GM12892 (cell line): Measurements from ENCODE around the gene OSBP2.

Source experiments
- POLR2A ChIP-seq: IDR thresholded peaks from 2 replicates; pipeline ENCODE4 v1.6.1; 2011; ENCODE audit warnings: low read depth, low read length, control low read depth
- POLR2AphosphoS5 ChIP-seq: IDR thresholded peaks from 2 replicates; pipeline ENCODE4 v1.6.1; 2011; ENCODE audit warnings: low read depth, low read length, control low read depth
- TAF1 ChIP-seq: IDR thresholded peaks from 2 replicates; pipeline ENCODE4 v1.6.1; 2011; ENCODE audit warnings: low read depth, mild to moderate bottlenecking, control low read depth, low read length, borderline replicate concordance

- TF ChIP-seq POLR2A (no peak), TAF1 (no peak), POLR2AphosphoS5 (no peak)
Observed at GRCh38 chr22:30717952-30718351, 23.3 kb downstream of the OSBP2 start.
